ENCODE results near the gene PLCB4.

- no peak for TF ChIP-seq CTCF (IDR thresholded peaks at IDR 0.05)
- no peak for TF ChIP-seq EZH2 (IDR thresholded peaks at IDR 0.05)
- no peak for TF ChIP-seq EZH2phosphoT487 (IDR thresholded peaks at IDR 0.05)
Measured at GRCh38 chr20:9290331-9290730, 221.4 kb downstream of the PLCB4 start.
